GM10248 (cell line): ENCODE measurements around the gene GTF2F1.
"Not testable (repeated sequence)": the region's sequence is repeated elsewhere in the genome, so short reads cannot be mapped to it uniquely, and the experiment has no call there.

Experiments used
- CTCF ChIA-PET: fragments of 300-600 bp; sonication (Branson Sonifier 250); formaldehyde crosslinking; extraction: SDS; loops from one replicate; lab custom pipeline; 2021; ENCODE audit warnings: antibody characterized with exemption; lab: Yijun Ruan, JAX
- POLR2A ChIA-PET: fragments of 350-650 bp; sonication (Branson Sonifier 250); formaldehyde crosslinking; extraction: SDS; loops from one replicate; lab custom pipeline; 2020; ENCODE audit warnings: antibody characterized with exemption; lab: Yijun Ruan, JAX
- DNase-seq: peaks from one replicate; pipeline ENCODE4 v3.0.0; 2012; ENCODE audit errors: extremely low spot score
- TF ChIP-seq, protein P1 (sequence below): IDR thresholded peaks from 2 replicates; pipeline ENCODE4 v1.5.1; 2012; ENCODE audit warnings: mild to moderate bottlenecking, low read depth; ENCODE audit errors: extremely low read depth, missing control alignments, control extremely low read depth

Gene GTF2F1

GRCh38 chr19:6359568-6360341 lies 33.2 kb downstream of the GTF2F1 start:
- TF ChIP-seq, protein P1, sequence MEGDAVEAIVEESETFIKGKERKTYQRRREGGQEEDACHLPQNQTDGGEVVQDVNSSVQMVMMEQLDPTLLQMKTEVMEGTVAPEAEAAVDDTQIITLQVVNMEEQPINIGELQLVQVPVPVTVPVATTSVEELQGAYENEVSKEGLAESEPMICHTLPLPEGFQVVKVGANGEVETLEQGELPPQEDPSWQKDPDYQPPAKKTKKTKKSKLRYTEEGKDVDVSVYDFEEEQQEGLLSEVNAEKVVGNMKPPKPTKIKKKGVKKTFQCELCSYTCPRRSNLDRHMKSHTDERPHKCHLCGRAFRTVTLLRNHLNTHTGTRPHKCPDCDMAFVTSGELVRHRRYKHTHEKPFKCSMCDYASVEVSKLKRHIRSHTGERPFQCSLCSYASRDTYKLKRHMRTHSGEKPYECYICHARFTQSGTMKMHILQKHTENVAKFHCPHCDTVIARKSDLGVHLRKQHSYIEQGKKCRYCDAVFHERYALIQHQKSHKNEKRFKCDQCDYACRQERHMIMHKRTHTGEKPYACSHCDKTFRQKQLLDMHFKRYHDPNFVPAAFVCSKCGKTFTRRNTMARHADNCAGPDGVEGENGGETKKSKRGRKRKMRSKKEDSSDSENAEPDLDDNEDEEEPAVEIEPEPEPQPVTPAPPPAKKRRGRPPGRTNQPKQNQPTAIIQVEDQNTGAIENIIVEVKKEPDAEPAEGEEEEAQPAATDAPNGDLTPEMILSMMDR = no peak
- ChIA-PET POLR2A (interaction anchor here (0.5 to 0.6 kb wide), 2 partner anchors 13 to 31 kb away, joined by 3 read pairs; partner anchors contain the start of gene ALKBH7), CTCF (no interaction called here)
- DNase-seq = no peak

- CTCF ChIA-PET = interaction anchor here (1.0 to 1.4 kb wide), 3 partner anchors 17 to 232 kb away, joined by 3 to 4 read pairs (median 3); no protein-coding TSS in a partner anchor
- no peak for DNase-seq
- POLR2A ChIA-PET = no interaction called here
- TF ChIP-seq, protein P1 = no peak
Observed at GRCh38 chr19:6358003-6358402, 35.0 kb downstream of the GTF2F1 start.

- CTCF ChIA-PET = interaction anchor here (1.0 to 1.4 kb wide), 3 partner anchors 16 to 231 kb away, joined by 3 to 4 read pairs (median 3); no protein-coding TSS in a partner anchor
- POLR2A ChIA-PET = interaction anchor here (0.6 kb wide), 3 partner anchors 31 to 191 kb away, joined by 4 read pairs; no protein-coding TSS in a partner anchor
- DNase-seq = no peak
- TF ChIP-seq, protein P1 = no peak
Observed at GRCh38 chr19:6357174-6357573, 35.8 kb downstream of the GTF2F1 start.

DNA sequence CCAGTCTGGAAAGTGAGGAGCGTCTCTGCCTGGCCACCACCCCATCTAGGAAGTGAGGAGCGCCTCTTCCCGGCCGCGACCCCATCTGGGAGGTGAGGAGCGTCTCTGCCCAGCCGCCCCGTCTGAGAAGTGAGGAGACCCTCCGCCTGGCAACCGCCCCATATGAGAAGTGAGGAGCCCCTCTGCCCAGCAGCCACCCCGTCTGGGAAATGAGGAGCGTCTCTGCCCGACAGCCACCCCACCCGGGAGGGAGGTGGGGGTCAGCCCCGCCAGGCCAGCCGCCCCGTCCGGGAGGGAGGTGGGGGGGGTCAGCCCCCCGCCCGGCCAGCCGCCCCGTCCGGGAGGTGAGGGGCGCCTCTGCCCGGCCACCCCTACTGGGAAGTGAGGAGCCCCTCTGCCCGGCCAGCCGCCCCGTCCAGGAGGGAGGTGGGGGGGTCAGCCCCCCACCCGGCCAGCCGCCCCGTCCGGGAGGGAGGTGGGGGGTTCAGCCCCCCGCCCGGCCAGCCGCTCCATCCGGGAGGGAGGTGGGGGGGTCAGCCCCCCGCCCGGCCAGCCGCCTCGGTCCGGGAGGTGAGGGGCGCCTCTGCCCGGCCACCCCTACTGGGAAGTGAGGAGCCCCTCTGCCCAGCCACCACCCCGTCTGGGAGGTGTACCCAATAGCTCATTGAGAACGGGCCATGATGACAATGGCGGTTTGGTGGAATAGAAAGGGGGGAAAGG lies 37.5 kb downstream of the GTF2F1 start:
- POLR2A ChIA-PET, CTCF ChIA-PET, DNase-seq: not testable (repeated sequence)

DNA sequence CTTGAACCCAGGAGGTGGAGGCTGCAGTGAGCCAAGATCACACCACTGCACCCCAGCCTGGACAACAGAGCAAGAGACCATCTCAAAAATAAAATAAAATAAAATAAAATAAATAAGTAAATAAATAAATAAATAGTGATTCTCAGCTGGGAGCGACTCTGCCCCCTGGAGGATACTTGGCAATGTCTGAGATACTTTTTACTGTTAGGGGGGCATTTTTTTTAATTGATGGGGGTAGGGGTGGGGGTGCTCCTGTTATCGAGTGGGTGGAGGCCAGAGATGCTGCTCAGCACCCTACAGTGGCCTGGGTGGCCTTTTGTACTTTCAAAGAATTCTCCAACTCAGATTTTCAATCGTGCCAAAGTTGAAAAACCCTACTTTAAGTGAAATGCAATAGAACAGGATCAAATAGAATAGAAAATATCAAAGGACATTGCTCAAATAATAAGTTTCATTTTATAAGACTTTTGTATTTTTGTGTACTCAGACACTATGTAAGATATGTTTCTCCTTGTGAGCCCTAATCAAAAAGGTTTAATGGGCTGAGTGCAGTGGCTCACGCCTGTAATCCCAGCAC lies 38.8 kb downstream of the GTF2F1 start:
- POLR2A ChIA-PET = no interaction called here
- CTCF ChIA-PET = interaction anchor here (1.2 to 1.9 kb wide), 3 partner anchors 9 to 136 kb away, joined by 3 to 11 read pairs (median 4); no protein-coding TSS in a partner anchor
- no peak for DNase-seq
- TF ChIP-seq, protein P1 = no peak

GRCh38 chr19:6352381-6353165 lies 40.4 kb downstream of the GTF2F1 start:
- DNase-seq = no peak
- TF ChIP-seq, protein P1 = no peak
- ChIA-PET CTCF (interaction anchor here (0.9 to 1.9 kb wide), 5 partner anchors 9 to 134 kb away, joined by 3 to 11 read pairs (median 3); partner anchors contain the start of gene CLPP), POLR2A (no interaction called here)
